ENCODE data around the gene ATP6AP2. TPM values are rescaled to one million over a fixed set of nuclear protein-coding genes. Genes with fewer than 3 reads are reported as not detected.

Gene ATP6AP2
- total RNA-seq, 1 donor from 2014 or later, result 79.8 TPM

GRCh38 chrX:40539214-40540142, 41.3 kb upstream of the ATP6AP2 start:
- no peaks in the 10 kb centered on the region for H3K36me3 Mint-ChIP-seq (ENCODE audit: insufficient read depth)
- peaks cover 7% of the 10 kb centered on the region for H3K4me1 Mint-ChIP-seq (ENCODE audit: low read depth)
- no peak overlapping the region for H3K4me3 Mint-ChIP-seq (ENCODE audit: low read depth)
- peaks cover 5% of the 10 kb centered on the region for H3K27me3 Mint-ChIP-seq
- no peak for DNase-seq (ENCODE audit: low spot score, unreplicated experiment)
- H3K9me3 Mint-ChIP-seq (ENCODE audit: low read depth), result peaks cover 12% of the 10 kb centered on the region
- peak; percentile 38 for TF ChIP-seq CTCF (IDR thresholded peaks at IDR 0.05; ENCODE audit: unreplicated experiment)
- H3K27ac Mint-ChIP-seq, result peak overlapping the region; percentile 50

GRCh38 chrX:40542208-40542607, 38.6 kb upstream of the ATP6AP2 start:
- no peaks in the 10 kb centered on the region for H3K36me3 Mint-ChIP-seq (ENCODE audit: insufficient read depth)
- H3K27me3 Mint-ChIP-seq, result peaks cover 5% of the 10 kb centered on the region
- no peak for DNase-seq (ENCODE audit: low spot score, unreplicated experiment)
- H3K4me1 Mint-ChIP-seq (ENCODE audit: low read depth), result peaks cover 10% of the 10 kb centered on the region
- no peak for TF ChIP-seq CTCF (IDR thresholded peaks at IDR 0.05; ENCODE audit: unreplicated experiment)
- no peak overlapping the region for H3K4me3 Mint-ChIP-seq (ENCODE audit: low read depth)
- H3K9me3 Mint-ChIP-seq (ENCODE audit: low read depth), result peaks cover 15% of the 10 kb centered on the region
- no peak overlapping the region for H3K27ac Mint-ChIP-seq

DNA sequence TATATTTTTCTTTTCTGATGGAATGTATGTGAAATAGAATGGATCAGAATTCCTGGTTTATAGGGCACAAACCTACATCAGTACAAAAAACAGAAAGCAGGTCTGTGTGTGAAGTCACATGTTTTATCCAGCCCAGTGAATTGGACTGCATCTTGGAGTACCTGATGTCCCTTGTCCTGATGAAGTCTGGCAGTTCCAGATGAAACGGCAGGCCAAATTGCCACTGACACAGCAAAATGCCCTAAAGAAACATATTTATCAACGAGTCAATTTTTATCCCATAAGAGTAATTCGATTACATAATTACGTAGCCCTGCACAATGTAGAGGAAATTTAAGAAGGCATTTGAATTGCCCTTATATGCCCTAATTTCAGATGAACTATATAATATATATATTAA, 37.8 kb upstream of the ATP6AP2 start:
- no peak for DNase-seq (ENCODE audit: low spot score, unreplicated experiment)
- peaks cover 10% of the 10 kb centered on the region for H3K4me1 Mint-ChIP-seq (ENCODE audit: low read depth)
- peaks cover 14% of the 10 kb centered on the region for H3K9me3 Mint-ChIP-seq (ENCODE audit: low read depth)
- TF ChIP-seq CTCF (IDR thresholded peaks at IDR 0.05; ENCODE audit: unreplicated experiment), result no peak
- H3K27ac Mint-ChIP-seq, result no peak overlapping the region
- no peaks in the 10 kb centered on the region for H3K36me3 Mint-ChIP-seq (ENCODE audit: insufficient read depth)
- no peak overlapping the region for H3K4me3 Mint-ChIP-seq (ENCODE audit: low read depth)
- H3K27me3 Mint-ChIP-seq, result peaks cover 4% of the 10 kb centered on the region

GRCh38 chrX:40543661-40544328, 37.0 kb upstream of the ATP6AP2 start:
- H3K4me3 Mint-ChIP-seq (ENCODE audit: low read depth), result peak overlapping the region; percentile 35
- H3K27ac Mint-ChIP-seq, result peak overlapping the region; percentile 95
- H3K27me3 Mint-ChIP-seq, result peaks cover 2% of the 10 kb centered on the region
- TF ChIP-seq CTCF (IDR thresholded peaks at IDR 0.05; ENCODE audit: unreplicated experiment), result peak; percentile 78
- peaks cover 15% of the 10 kb centered on the region for H3K9me3 Mint-ChIP-seq (ENCODE audit: low read depth)
- no peaks in the 10 kb centered on the region for H3K36me3 Mint-ChIP-seq (ENCODE audit: insufficient read depth)
- DNase-seq (ENCODE audit: low spot score, unreplicated experiment), result no peak
- peaks cover 10% of the 10 kb centered on the region for H3K4me1 Mint-ChIP-seq (ENCODE audit: low read depth)

All from progenitor cell of endocrine pancreas (in vitro differentiated cells).